Spleen (tissue), 11 donors: ENCODE results near the gene FKTN. TPM values are rescaled to one million over a fixed set of nuclear protein-coding genes. Genes with fewer than 3 reads are reported as not detected.

Source experiments
- DNase-seq: peaks from one replicate; pipeline ENCODE4 v3.0.0-alpha.2; 2020
- H3K27ac ChIP-seq, 8 donors: fragments of 200-600 bp; sonication (generic) in 7 of 8; 1 replicate in 4 of 8; 2 replicates in 4 of 8; pipeline versions ENCODE4 v1.5.0 to v1.8.0; 2016 to 2021; ENCODE audit warnings: inconsistent platforms in 4 of 8, mild to moderate bottlenecking in 4 of 8, moderate library complexity in 1 of 8
- H3K27me3 ChIP-seq, 7 donors: fragments of 200-600 bp; sonication (generic) in 6 of 7; replicated peaks in 1 of 7; 1 replicate in 4 of 7; 2 replicates in 3 of 7; pipeline versions ENCODE4 v1.5.0 to v1.8.0; 2016 to 2021; ENCODE audit warnings: inconsistent platforms in 3 of 7, mild to moderate bottlenecking in 1 of 7
- H3K36me3 ChIP-seq, 6 donors: fragments of 200-600 bp; sonication (generic) in 5 of 6; 1 replicate in 4 of 6; 2 replicates in 2 of 6; pipeline versions ENCODE4 v1.5.0 to v1.8.0; 2016 to 2021; ENCODE audit warnings: inconsistent platforms in 2 of 6
- H3K4me1 ChIP-seq, 6 donors: fragments of 200-600 bp; sonication (generic) in 5 of 6; 1 replicate in 3 of 6; 2 replicates in 3 of 6; pipeline versions ENCODE4 v1.5.0 to v1.8.0; 2016 to 2021; ENCODE audit warnings: inconsistent platforms in 3 of 6
- H3K4me3 ChIP-seq, 8 donors: fragments of 200-600 bp; sonication (generic) in 7 of 8; 1 replicate in 4 of 8; 2 replicates in 4 of 8; pipeline versions ENCODE4 v1.5.0 to v1.8.0; 2016 to 2021; ENCODE audit warnings: inconsistent platforms in 4 of 8, mild to moderate bottlenecking in 4 of 8, moderate library complexity in 2 of 8
- H3K9me3 ChIP-seq, 8 donors: fragments of 200-600 bp; sonication (generic) in 7 of 8; 1 replicate in 4 of 8; 2 replicates in 4 of 8; pipeline versions ENCODE4 v1.5.0 to v1.8.0; 2016 to 2021; ENCODE audit warnings: inconsistent platforms in 4 of 8
- CTCF ChIP-seq, 11 experiments: fragments of 200-600 bp in 7 of 11; fragments of 450-650 bp in 4 of 11; sonication (generic) in 4 of 11; IDR thresholded peaks in 8 of 11; conservative IDR thresholded peaks in 3 of 11; 1 replicate in 7 of 11; 2 replicates in 4 of 11; pipeline versions ENCODE4 v1.4.0 to v1.8.0; 2016 to 2021; ENCODE audit warnings: antibody characterized with exemption in 11 of 11, inconsistent platforms in 4 of 11, mild to moderate bottlenecking in 1 of 11
- POLR2A ChIP-seq, 3 donors: fragments of 450-650 bp; IDR thresholded peaks; one replicate each; pipeline ENCODE4 v1.5.1; 2017; ENCODE audit warnings: antibody characterized with exemption in 3 of 3, mild to moderate bottlenecking in 1 of 3
- POLR2AphosphoS5 ChIP-seq, 3 donors: sonication (generic); formaldehyde crosslinking; IDR thresholded peaks; one replicate each; pipeline ENCODE4 v1.5.1; 2017; ENCODE audit warnings: antibody characterized with exemption in 3 of 3
- whole genome bisulfite sequencing, 5 donors: extraction: QIAGEN DNeasy Blood & Tissue Kit in 3 of 5; methylation state at CpG; one replicate each; pipeline versions ENCODE4 v1.1.5 to v1.1.7; 2013 to 2018; 5-methylcytosine and 5-hydroxymethylcytosine counted together
- intact Hi-C: fragments of 100-400 bp; cut with DNase I; formaldehyde crosslinking; loops from one replicate; pipeline ENCODE4 v1.15.0; 2023; ENCODE audit warnings: low total_unique reads
- polyA plus RNA-seq, 3 donors: library from polyadenylated mRNA; stranded (reverse); fragments of 200-250 nt; gene quantifications; one replicate each; pipeline ENCODE4 v1.2.1, GENCODE V29; 2013
- total RNA-seq, 7 donors: library from RNA; depleted of rRNA in 3 of 7; stranded (reverse); fragments of >200 nt in 3 of 7; fragmentation: NEBNext Ultra II Directional in 4 of 7; extraction: Animal tissue kit (Norgen Biotek cat#: 25700) in 4 of 7; gene quantifications; one replicate each; pipeline versions ENCODE4 v1.1.0 to v1.2.1, GENCODE V29; 2016 to 2021
- donor health status: healthy with polysubstance abuse.
- donor health status: DM: no; HTN: no; CAD: no; lungs with moderate emphysema.
- donor health status: DM: no; HTN: no; CAD: no.
- donor health status: Bipolar disorder and iron deficiency.
- donor health status: healthy.
- donor health status: DM: no; HTN: no; CAD: no.
- donor health status: DM: yes; HTN: yes; CAD: no.

Gene FKTN
- total and polyA plus RNA-seq, 10 donors: 2.7 to 25.4 (median 11.0) TPM

GRCh38 chr9:105621001-105621400, 63.1 kb downstream of the FKTN start:
- TF ChIP-seq POLR2AphosphoS5 (IDR thresholded peaks at IDR 0.05) (no peak), POLR2A (IDR thresholded peaks at IDR 0.05) (no peak), CTCF (IDR thresholded peaks at IDR 0.05 in 8 of 11, conservative IDR thresholded peaks at IDR 0.05 in 3 of 11) (no peak)
- DNase-seq: no peak
- H3K27ac ChIP-seq: no peak overlapping the region
- 91 to 99% (median 97%) methylated on average over 2 of the region's 2 CpGs for WGBS, 5 donors
- no peak overlapping the region for H3K4me3 ChIP-seq
- H3K36me3 ChIP-seq: peaks cover 0 to 69% (median 9%) of the 10 kb centered on the region in 6 donors
- no peaks in the 10 kb centered on the region for H3K4me1 ChIP-seq
- H3K9me3 ChIP-seq: no peaks in the 10 kb centered on the region
- intact Hi-C loops: no loop called here
- H3K27me3 ChIP-seq: no peaks in the 10 kb centered on the region

DNA sequence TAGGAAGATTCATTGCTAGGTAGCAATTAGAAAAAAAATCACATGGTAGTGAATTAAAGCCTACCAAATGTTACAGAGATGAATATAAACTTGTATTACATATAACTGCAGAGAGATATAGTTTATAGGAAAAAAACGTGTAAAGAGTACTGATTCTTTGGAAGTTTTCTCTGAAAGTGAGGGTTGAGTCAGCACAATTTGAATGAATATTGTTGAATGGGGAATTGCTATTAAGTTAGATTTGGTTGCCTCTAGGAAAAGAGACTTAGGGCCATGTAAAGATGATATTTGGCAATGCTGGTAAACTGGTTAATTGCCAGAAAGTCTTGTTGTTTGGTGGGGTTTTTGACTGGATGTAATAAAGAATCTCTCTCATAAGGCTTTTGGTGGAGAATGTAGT, 67.2 kb downstream of the FKTN start:
- Histone ChIP-seq H3K4me3 (no peak overlapping the region), H3K27me3 (no peaks in the 10 kb centered on the region), H3K27ac (no peak overlapping the region), H3K4me1 (no peaks in the 10 kb centered on the region), H3K36me3 (peaks cover 0 to 77% (median 11%) of the 10 kb centered on the region in 6 donors), H3K9me3 (peaks cover 0 to 3% (median 0%) of the 10 kb centered on the region in 8 donors)
- DNase-seq: no peak
- 77 to 95% (median 82%) methylated on average over 1 of the region's 1 CpG for whole genome bisulfite sequencing, 5 donors
- no peak for TF ChIP-seq CTCF (IDR thresholded peaks at IDR 0.05 in 8 of 11, conservative IDR thresholded peaks at IDR 0.05 in 3 of 11)
- no peak for TF ChIP-seq POLR2AphosphoS5 (IDR thresholded peaks at IDR 0.05)
- no peak for TF ChIP-seq POLR2A (IDR thresholded peaks at IDR 0.05)
- intact Hi-C loops: no loop called here

- TF ChIP-seq CTCF (IDR thresholded peaks at IDR 0.05 in 8 of 11, conservative IDR thresholded peaks at IDR 0.05 in 3 of 11): no peak
- no peak for TF ChIP-seq POLR2A (IDR thresholded peaks at IDR 0.05)
- no peak for TF ChIP-seq POLR2AphosphoS5 (IDR thresholded peaks at IDR 0.05)
- H3K9me3 ChIP-seq: peaks cover 0 to 3% (median 0%) of the 10 kb centered on the region in 8 donors
- WGBS, 5 donors: 92 to 97% (median 96%) methylated on average over 1 of the region's 1 CpG
These were observed 74.9 kb downstream of the FKTN start for GRCh38 chr9:105632807-105633206.

DNA sequence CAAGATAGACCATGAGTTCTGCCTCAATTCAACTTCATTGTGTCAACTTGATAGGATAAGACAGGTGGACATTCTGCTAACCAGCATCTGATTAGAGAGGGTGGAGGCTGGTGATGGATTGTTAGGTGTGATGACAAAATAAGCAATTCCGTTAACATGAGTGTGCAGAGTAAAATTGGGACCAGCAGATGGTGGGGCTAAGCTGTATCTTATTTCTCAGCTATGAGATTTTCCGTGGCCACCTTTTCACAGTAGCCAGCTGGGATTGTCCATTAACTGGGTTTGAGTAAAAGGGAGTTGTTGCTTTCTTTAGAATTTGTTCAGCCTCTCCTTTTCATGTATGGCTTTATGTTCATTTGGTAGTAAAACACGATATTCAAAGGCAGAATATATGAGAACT, 75.5 kb downstream of the FKTN start:
- intact Hi-C loops: no loop called here
- Histone ChIP-seq H3K27ac (no peak overlapping the region), H3K4me3 (no peak overlapping the region), H3K4me1 (no peaks in the 10 kb centered on the region), H3K27me3 (no peaks in the 10 kb centered on the region), H3K9me3 (peaks cover 0 to 3% (median 0%) of the 10 kb centered on the region in 8 donors), H3K36me3 (peaks cover 0 to 62% (median 8%) of the 10 kb centered on the region in 6 donors)
- DNase-seq: no peak
- TF ChIP-seq POLR2A (IDR thresholded peaks at IDR 0.05): no peak
- 86 to 98% (median 96%) methylated on average over 3 of the region's 3 CpGs for WGBS, 5 donors

More at GRCh38 chr9:105632807-105633206, 74.9 kb downstream of the FKTN start:
- Histone ChIP-seq H3K4me3 (no peak overlapping the region), H3K27ac (no peak overlapping the region), H3K4me1 (no peaks in the 10 kb centered on the region), H3K36me3 (peaks cover 0 to 58% (median 6%) of the 10 kb centered on the region in 6 donors), H3K27me3 (no peaks in the 10 kb centered on the region)
- intact Hi-C loops: no loop called here
- DNase-seq: no peak

GRCh38 chr9:105636331-105636730, 78.4 kb downstream of the FKTN start:
- no peak for TF ChIP-seq POLR2A (IDR thresholded peaks at IDR 0.05)
- TF ChIP-seq CTCF (IDR thresholded peaks at IDR 0.05 in 8 of 11, conservative IDR thresholded peaks at IDR 0.05 in 3 of 11): no peak
- TF ChIP-seq POLR2AphosphoS5 (IDR thresholded peaks at IDR 0.05): no peak
- Histone ChIP-seq H3K4me3 (no peak overlapping the region), H3K27ac (no peak overlapping the region), H3K27me3 (no peaks in the 10 kb centered on the region), H3K9me3 (peaks cover 0 to 3% (median 0%) of the 10 kb centered on the region in 8 donors), H3K36me3 (peaks cover 0 to 75% (median 9%) of the 10 kb centered on the region in 6 donors), H3K4me1 (no peaks in the 10 kb centered on the region)
- 86 to 95% (median 94%) methylated on average over 1 of the region's 1 CpG for WGBS, 5 donors
- DNase-seq: no peak
- intact Hi-C loops: no loop called here
